ENCODE results near the gene ARID5B. TPM values are rescaled to one million over a fixed set of nuclear protein-coding genes. Genes with fewer than 3 reads are reported as not detected.

The ARID5B gene
- total RNA-seq, 3 donors from 2014 or later: 21.9 to 34.1 (median 22.4) TPM

- Histone ChIP-seq H3K36me3 (ENCODE audit: low read depth) (no peaks in the 10 kb centered on the region), H3K4me3 (no peak overlapping the region), H3K9me3 (no peaks in the 10 kb centered on the region), H3K4me1 (ENCODE audit: low read depth) (peaks cover 9% of the 10 kb centered on the region)
- intact Hi-C loops (cut with DNase I, micrococcal nuclease): no loop called here
- DNase-seq (no peak), ATAC-seq (no peak)
- no peak for TF ChIP-seq CTCF (IDR thresholded peaks at IDR 0.05)
Measured at GRCh38 chr10:62021978-62022802, 120.7 kb downstream of the ARID5B start.

GRCh38 chr10:62022830-62023229, 121.3 kb downstream of the ARID5B start:
- no peak for TF ChIP-seq CTCF (IDR thresholded peaks at IDR 0.05)
- ATAC-seq (no peak), DNase-seq (no peak)
- Histone ChIP-seq H3K4me3 (no peak overlapping the region), H3K36me3 (ENCODE audit: low read depth) (no peaks in the 10 kb centered on the region), H3K9me3 (no peaks in the 10 kb centered on the region), H3K4me1 (ENCODE audit: low read depth) (peaks cover 9% of the 10 kb centered on the region)
- intact Hi-C loops (cut with DNase I, micrococcal nuclease): no loop called here

GRCh38 chr10:62023329-62023728, 121.8 kb downstream of the ARID5B start:
- H3K4me3 ChIP-seq: no peak overlapping the region
- H3K9me3 ChIP-seq: no peaks in the 10 kb centered on the region
- intact Hi-C loops (cut with DNase I, micrococcal nuclease): no loop called here
- DNase-seq: no peak
- H3K4me1 ChIP-seq (ENCODE audit: low read depth): peaks cover 9% of the 10 kb centered on the region
- TF ChIP-seq CTCF (IDR thresholded peaks at IDR 0.05): no peak
- no peaks in the 10 kb centered on the region for H3K36me3 ChIP-seq (ENCODE audit: low read depth)
- no peak for ATAC-seq

GRCh38 chr10:62024026-62024701, 122.7 kb downstream of the ARID5B start:
- Histone ChIP-seq H3K4me1 (ENCODE audit: low read depth) (peaks cover 9% of the 10 kb centered on the region), H3K4me3 (no peak overlapping the region), H3K9me3 (no peaks in the 10 kb centered on the region), H3K36me3 (ENCODE audit: low read depth) (no peaks in the 10 kb centered on the region)
- no peak for TF ChIP-seq CTCF (IDR thresholded peaks at IDR 0.05)
- peak; percentile 82 for ATAC-seq
- DNase-seq: no peak
- intact Hi-C loops (cut with DNase I, micrococcal nuclease): no loop called here

GRCh38 chr10:62025134-62025794, 123.8 kb downstream of the ARID5B start:
- H3K4me1 ChIP-seq (ENCODE audit: low read depth): peaks cover 9% of the 10 kb centered on the region
- DNase-seq (no peak), ATAC-seq (peak; percentile 19)
- TF ChIP-seq CTCF (IDR thresholded peaks at IDR 0.05): no peak
- H3K9me3 ChIP-seq: no peaks in the 10 kb centered on the region
- no peaks in the 10 kb centered on the region for H3K36me3 ChIP-seq (ENCODE audit: low read depth)
- intact Hi-C loops (cut with DNase I, micrococcal nuclease): no loop called here
- no peak overlapping the region for H3K4me3 ChIP-seq

All from mucosa of descending colon (tissue), 3 donors.